ENCODE data around the gene DMD. TPM values are rescaled to one million over a fixed set of nuclear protein-coding genes. Genes with fewer than 3 reads are reported as not detected.

The DMD gene
- total and polyA plus RNA-seq, 2 donors (not counting 1 experiment from before 2014, with no cell fraction given) = 2.0 to 51.8 TPM

GRCh38 chrX:32745323-32745722 is 466.0 kb downstream of the DMD start:
- WGBS (ENCODE audit: insufficient coverage) = no CpG with 5 or more reads among the region's 2 CpGs

GRCh38 chrX:32744921-32745320 is 466.4 kb downstream of the DMD start:
- no peaks in the 10 kb centered on the region for H3K9me3 Mint-ChIP-seq (ENCODE audit: insufficient read depth)
- ChIA-PET POLR2A (no interaction called here), CTCF (no interaction called here)
- ATAC-seq (ENCODE audit: low read depth) (no peak), DNase-seq (no peak)
- H2AFZ ChIP-seq (ENCODE audit: insufficient read depth, low read depth, low read length, poor library complexity, severe bottlenecking) = no peak overlapping the region
- no CpG with 5 or more reads among the region's 1 CpG for WGBS (ENCODE audit: insufficient coverage)
- H3K4me3 Mint-ChIP-seq = no peak overlapping the region
- H3K36me3 ChIP-seq (replicated peaks in 1 of 2; ENCODE audit: control extremely low read depth in 1 of 2, control insufficient read depth in 1 of 2, extremely low read depth in 1 of 2, insufficient read depth in 2 of 2, low read length in 1 of 2) = no peaks in the 10 kb centered on the region
- intact Hi-C loops (cut with micrococcal nuclease) = no loop called here
- TF ChIP-seq EZH2 (IDR thresholded peaks at IDR 0.05; ENCODE audit: borderline replicate concordance, insufficient read depth, low read depth, low read length, poor library complexity, severe bottlenecking) (no peak), CTCF (IDR thresholded peaks at IDR 0.05) (no peak)
- H3K4me1 Mint-ChIP-seq = no peaks in the 10 kb centered on the region
- no peak overlapping the region for H3K9ac ChIP-seq (ENCODE audit: low read length)
- H3K4me3 ChIP-seq (ENCODE audit: control extremely low read depth in 1 of 5, extremely low read depth in 1 of 5, insufficient read depth in 1 of 5, low read depth in 2 of 5, low read length in 4 of 5) = no peak overlapping the region
- no peaks in the 10 kb centered on the region for H3K79me2 ChIP-seq (ENCODE audit: control insufficient read depth, insufficient read depth, low read length)
- H3K4me1 ChIP-seq (ENCODE audit: control insufficient read depth in 2 of 2, insufficient read depth in 2 of 2, low read length in 2 of 2) = no peaks in the 10 kb centered on the region
- H3K27me3 ChIP-seq (replicated peaks in 1 of 4; ENCODE audit: control extremely low read depth in 1 of 4, control insufficient read depth in 3 of 4, insufficient read depth in 4 of 4, low read length in 3 of 4) = no peaks in the 10 kb centered on the region
- H4K20me1 ChIP-seq (ENCODE audit: control insufficient read depth, insufficient read depth, low read length, poor library complexity, severe bottlenecking) = no peaks in the 10 kb centered on the region
- H3K27ac Mint-ChIP-seq = no peak overlapping the region
- H3K27me3 Mint-ChIP-seq = no peaks in the 10 kb centered on the region
- H3K9me3 ChIP-seq (ENCODE audit: control extremely low read depth in 1 of 3, control insufficient read depth in 2 of 3, insufficient read depth in 1 of 3, low read length in 2 of 3) = no peaks in the 10 kb centered on the region
- H3K4me2 ChIP-seq (replicated peaks; ENCODE audit: low read depth, low read length, poor library complexity, severe bottlenecking) = no peak overlapping the region
- H3K27ac ChIP-seq (ENCODE audit: low read length in 2 of 2) = no peak overlapping the region

More at GRCh38 chrX:32745323-32745722, 466.0 kb downstream of the DMD start:
- DNase-seq = no peak
- ChIA-PET CTCF (no interaction called here), POLR2A (no interaction called here)
- no peaks in the 10 kb centered on the region for H3K4me1 ChIP-seq (ENCODE audit: control insufficient read depth in 2 of 2, insufficient read depth in 2 of 2, low read length in 2 of 2)
- H3K27me3 Mint-ChIP-seq = no peaks in the 10 kb centered on the region
- TF ChIP-seq EZH2 (IDR thresholded peaks at IDR 0.05; ENCODE audit: borderline replicate concordance, insufficient read depth, low read depth, low read length, poor library complexity, severe bottlenecking) = no peak
- no peak for TF ChIP-seq CTCF (IDR thresholded peaks at IDR 0.05)
- H2AFZ ChIP-seq (ENCODE audit: insufficient read depth, low read depth, low read length, poor library complexity, severe bottlenecking) = no peak overlapping the region
- no peaks in the 10 kb centered on the region for H3K36me3 ChIP-seq (replicated peaks in 1 of 2; ENCODE audit: control extremely low read depth in 1 of 2, control insufficient read depth in 1 of 2, extremely low read depth in 1 of 2, insufficient read depth in 2 of 2, low read length in 1 of 2)
- no peaks in the 10 kb centered on the region for H3K9me3 ChIP-seq (ENCODE audit: control extremely low read depth in 1 of 3, control insufficient read depth in 2 of 3, insufficient read depth in 1 of 3, low read length in 2 of 3)
- H3K27ac Mint-ChIP-seq = no peak overlapping the region
- H3K9me3 Mint-ChIP-seq (ENCODE audit: insufficient read depth) = no peaks in the 10 kb centered on the region
- H3K27me3 ChIP-seq (replicated peaks in 1 of 4; ENCODE audit: control extremely low read depth in 1 of 4, control insufficient read depth in 3 of 4, insufficient read depth in 4 of 4, low read length in 3 of 4) = no peaks in the 10 kb centered on the region
- no peak overlapping the region for H3K27ac ChIP-seq (ENCODE audit: low read length in 2 of 2)
- no peak overlapping the region for H3K9ac ChIP-seq (ENCODE audit: low read length)
- no peaks in the 10 kb centered on the region for H3K79me2 ChIP-seq (ENCODE audit: control insufficient read depth, insufficient read depth, low read length)
- H3K4me2 ChIP-seq (replicated peaks; ENCODE audit: low read depth, low read length, poor library complexity, severe bottlenecking) = no peak overlapping the region
- no peak overlapping the region for H3K4me3 Mint-ChIP-seq
- ATAC-seq (ENCODE audit: low read depth) = no peak
- no peaks in the 10 kb centered on the region for H3K4me1 Mint-ChIP-seq
- no peak overlapping the region for H3K4me3 ChIP-seq (ENCODE audit: control extremely low read depth in 1 of 5, extremely low read depth in 1 of 5, insufficient read depth in 1 of 5, low read depth in 2 of 5, low read length in 4 of 5)
- H4K20me1 ChIP-seq (ENCODE audit: control insufficient read depth, insufficient read depth, low read length, poor library complexity, severe bottlenecking) = no peaks in the 10 kb centered on the region
- intact Hi-C loops (cut with micrococcal nuclease) = no loop called here
